NCI-H2029 (cell line): ENCODE measurements around the gene RNF217.
A peak's percentile ranks its signal among the peaks of the same experiment; 100 is the strongest.

Experiments used
- DNase-seq: peaks from one replicate; lab custom pipeline; 2025; lab: John Stamatoyannopoulos, UW

RNF217 gene

DNA sequence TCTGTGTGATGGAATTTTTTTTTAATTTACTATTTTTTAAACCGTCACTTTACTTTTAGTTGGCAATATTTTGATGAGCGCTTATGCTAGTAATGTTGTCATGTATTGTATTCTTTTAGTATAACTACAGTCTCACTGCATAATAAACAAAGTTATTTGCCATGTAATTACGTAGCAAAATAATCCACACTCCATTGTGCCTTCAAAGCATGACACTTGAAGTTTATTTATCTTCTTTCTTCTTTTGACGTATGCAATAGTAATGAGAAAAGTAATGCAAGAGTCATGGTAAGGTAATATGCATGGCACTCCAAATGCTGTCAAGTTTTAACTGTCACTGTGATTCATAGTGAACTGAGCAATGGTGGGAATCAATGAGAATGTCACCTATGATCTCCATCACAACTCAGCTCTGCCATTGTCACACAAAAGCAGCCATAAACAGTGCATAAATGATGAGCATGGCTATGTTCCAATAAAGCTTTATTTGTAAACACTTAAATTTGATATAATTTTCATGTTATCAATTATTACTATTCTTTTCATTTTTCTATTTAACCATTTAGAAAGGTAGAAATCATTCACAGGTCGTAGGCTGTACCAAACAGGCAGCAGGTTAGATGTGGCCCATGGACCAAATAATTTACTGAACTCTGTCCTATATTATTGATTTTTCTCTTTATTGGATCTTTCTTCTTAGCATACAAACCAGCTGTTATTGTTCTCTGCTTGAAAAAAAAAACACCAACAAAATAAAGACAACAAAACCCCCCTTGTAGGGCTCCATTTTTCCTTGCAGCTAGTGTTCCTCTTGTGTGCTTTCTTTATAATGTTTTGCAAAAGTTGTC, 27.1 kb downstream of the RNF217 start:
- no peak for DNase-seq

- no peak for DNase-seq
Measured at GRCh38 chr6:124990988-124991387, 28.8 kb downstream of the RNF217 start.

DNA sequence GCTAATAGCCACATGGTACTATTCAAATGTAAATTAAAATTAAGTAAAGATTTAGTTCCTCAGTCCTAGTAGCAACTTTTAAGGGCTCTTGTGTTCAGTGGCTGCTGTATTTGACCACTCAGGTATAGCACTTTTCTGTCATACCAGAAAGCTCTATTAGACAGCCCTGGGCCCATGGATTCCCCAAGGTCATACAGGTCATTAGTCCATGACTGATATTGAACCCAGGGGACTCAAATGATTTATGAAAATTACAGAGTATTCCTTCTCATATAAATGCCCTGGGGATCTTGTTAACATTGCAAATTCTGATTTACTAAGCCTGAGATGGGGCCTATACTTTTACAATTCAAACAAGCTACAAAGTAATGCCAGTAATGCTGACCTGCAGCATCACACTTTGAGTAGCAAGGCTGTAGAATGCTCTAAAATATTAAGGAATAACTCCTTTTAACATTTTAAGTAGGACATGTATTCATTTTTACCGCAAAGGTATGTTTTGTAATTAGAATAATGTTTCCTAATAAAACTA, 29.6 kb downstream of the RNF217 start:
- DNase-seq = no peak

- no peak for DNase-seq
Measured at GRCh38 chr6:124993327-124993726, 31.1 kb downstream of the RNF217 start.

- DNase-seq = peak; percentile 6
Measured at GRCh38 chr6:124994648-124995047, 32.4 kb downstream of the RNF217 start.

DNA sequence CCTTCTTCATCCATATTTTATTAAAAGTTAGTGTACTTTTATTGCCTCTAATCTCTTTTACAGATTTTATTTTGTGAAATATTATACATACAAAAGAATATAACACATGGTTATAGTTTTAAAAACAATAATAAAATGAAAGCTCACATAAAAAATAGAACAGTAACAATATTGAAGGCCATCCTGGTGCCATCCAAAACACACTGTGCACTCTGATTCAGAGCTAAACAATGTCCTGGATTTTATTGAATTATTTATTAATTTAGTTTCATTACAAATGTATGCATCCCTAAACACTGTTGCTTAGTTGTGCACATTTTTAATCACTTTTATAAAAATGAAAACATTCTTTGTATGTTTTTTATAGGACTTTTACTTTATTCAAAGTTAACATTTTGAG, 32.9 kb downstream of the RNF217 start:
- no peak for DNase-seq

DNA sequence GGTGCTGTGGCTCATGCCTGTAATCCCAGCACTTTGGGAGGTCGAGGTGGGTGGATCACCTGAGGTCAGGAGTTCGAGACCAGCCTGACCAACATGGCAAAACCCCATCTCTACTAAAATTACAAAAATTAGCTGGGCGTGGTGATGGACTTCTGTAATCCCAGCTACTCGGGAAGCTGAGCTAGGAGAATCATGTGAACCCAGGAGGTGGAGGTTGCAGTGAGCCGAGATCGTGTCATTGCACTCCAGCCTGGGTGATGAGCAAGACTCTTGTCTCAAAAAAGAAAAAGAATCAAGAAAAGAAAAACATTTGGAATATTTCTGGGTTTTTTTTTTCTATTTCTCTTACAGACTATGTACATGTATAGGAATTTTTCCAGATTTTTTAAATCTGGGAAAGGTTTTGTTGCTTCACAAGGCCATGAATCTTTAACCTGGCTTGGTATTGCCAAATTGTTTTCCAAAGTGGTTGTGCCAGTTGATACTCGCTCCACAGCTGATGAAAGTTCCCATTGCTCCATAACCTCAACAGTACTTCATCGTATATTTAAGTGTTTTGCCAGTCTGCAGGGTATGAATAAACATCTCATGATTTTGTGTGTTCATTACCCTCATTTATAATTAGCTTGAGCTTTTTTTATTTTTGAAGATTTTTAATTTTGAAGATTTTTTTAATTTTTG, 33.5 kb downstream of the RNF217 start:
- DNase-seq = no peak

DNA sequence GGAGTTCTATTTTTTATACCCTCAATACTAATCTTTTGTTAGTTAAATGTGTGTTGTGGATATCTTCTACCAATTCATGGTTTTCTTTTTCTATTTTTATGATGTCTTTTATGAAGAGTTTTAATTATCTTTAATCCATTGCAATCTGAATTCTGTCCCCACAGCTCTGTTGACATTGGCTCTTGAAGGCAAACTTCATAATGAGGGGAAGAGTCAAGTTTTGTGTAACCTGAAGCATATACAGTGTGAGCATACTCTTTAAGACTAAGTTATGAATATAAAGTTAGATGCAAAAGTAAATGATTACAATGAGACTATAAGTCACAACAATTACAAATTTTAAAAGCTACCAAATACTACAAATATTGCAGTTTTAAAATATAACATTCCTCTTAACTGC, 34.2 kb downstream of the RNF217 start:
- no peak for DNase-seq

GRCh38 chr6:124997196-124997875, 35.1 kb downstream of the RNF217 start:
- DNase-seq = no peak

- peak; percentile 89 for DNase-seq
Measured at GRCh38 chr6:124999105-124999764, 37.0 kb downstream of the RNF217 start.

DNA sequence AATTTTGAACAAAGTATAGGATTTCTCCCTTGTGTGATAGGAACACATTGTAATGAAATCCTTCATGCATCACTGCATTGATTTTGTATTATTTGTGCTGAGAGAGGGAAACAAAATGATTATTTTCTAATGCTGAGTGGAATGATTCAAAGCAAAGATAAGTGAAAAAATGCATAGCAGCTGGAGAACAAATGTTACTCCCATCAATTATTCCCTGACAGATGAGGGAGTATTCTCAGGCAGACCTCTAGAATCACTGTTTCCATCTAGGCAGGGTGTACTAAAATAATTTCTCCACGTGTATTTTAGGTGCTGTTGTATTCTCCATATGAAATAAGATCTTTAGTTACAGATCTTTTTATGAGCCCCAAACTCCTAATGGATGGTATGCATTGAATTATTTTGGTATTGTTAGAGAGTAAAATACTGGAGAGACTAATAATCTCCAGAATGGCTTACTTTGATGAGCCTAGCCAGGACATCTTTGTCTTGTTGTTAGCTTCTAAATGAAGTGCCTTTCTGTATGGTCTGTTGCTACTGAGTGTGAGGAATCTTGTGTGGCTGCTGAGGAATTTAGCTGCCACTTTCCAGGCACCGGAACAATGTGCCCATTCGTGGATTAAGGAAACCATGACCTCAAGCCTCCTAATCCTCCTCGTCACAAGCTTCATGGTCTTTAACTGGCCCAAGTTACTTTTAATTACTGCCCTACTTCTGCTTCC, 39.6 kb downstream of the RNF217 start:
- no peak for DNase-seq

DNA sequence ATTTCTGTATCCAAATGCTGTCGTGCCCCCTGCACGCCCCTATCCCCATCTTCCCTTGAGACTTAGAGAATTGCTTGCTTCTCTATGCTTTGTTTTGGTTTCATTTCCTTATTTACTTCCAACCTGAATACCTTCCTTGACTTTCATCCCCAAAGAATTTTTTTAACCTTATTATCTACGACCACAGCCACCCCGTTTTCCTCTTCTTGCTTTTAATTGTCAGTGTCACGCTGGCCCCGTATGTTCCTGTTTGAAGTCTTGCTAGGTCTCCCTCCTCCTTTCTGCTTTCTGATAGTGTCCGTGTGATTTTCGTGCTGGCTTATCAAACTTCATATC, 40.1 kb downstream of the RNF217 start:
- no peak for DNase-seq

GRCh38 chr6:125003070-125003469, 40.8 kb downstream of the RNF217 start:
- DNase-seq = no peak

DNA sequence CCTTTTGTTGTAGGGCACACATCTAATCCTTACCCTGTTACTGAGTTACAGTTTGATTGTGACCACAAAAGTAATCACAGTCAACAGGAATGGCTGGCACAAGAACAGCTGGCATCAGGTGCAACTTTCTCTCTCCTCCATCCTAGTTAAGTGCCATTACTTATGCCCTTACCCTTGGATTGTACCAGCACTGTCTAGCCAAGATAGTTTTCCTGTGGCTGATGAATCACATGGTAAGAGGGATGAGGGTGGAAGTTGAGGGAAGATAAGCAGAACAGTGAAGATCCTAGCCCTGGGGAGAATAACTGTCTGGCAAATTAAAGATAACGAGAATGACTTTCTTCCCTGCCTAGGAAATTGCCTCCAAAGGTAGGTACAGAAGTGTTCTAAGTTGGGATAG, 42.0 kb downstream of the RNF217 start:
- peak; percentile 50 for DNase-seq

DNA sequence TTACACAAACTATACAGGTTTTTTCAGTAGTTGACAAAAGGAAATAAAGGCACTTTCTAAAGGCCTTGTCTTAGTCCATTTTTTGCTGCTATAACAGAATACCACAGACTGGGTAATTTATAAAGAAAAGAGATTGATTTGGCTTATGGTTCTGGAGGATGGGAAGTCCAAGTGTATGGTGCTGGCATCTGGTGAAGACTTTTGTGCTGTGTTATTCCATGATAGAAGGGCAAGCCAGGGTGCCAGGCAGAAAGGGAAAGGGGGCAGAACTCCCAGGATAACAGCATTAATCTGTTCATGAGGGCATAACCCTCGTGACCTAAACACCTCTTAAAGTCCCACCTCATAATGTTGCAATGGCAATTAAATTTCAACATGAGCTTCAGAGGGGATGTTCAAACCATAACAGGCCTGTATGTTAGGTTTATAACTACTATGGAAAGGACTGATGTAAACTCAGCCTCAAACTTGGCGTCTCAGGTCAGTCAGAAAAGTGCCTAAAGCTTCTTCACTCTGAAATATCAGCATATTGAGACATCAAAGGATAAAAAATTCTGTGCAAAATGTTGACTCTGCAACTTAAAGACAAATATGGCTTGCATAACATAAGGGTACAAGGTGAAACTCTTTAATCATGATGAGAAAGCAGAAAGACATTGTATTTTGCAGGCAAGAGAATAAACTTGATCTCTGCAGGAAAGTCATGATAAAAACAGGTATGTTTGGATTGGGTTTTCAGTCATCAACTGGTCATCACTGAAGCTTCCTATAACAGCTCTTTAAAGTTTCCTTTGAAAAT, 42.8 kb downstream of the RNF217 start:
- DNase-seq = no peak

GRCh38 chr6:125008261-125008703, 46.0 kb downstream of the RNF217 start:
- DNase-seq = no peak

DNA sequence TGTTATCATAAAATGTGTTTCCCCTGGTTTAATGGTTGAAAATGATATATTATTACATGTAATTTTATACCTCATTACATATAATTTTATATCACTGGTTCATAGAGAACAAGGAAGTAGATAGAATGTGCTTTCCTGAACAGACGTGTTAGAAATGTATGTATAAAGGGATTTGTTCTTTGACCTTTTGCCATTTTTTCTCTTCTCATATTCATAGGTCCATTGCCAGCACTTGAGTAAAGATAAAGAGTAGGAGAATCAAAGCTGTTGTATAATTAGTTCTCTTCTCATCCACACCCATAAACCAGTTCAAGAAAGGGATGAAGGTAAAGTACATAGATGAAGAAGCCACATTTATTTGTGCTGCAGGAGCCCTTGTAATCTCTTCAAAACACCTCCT, 46.7 kb downstream of the RNF217 start:
- no peak for DNase-seq

GRCh38 chr6:125009578-125009977, 47.3 kb downstream of the RNF217 start:
- DNase-seq = no peak

DNA sequence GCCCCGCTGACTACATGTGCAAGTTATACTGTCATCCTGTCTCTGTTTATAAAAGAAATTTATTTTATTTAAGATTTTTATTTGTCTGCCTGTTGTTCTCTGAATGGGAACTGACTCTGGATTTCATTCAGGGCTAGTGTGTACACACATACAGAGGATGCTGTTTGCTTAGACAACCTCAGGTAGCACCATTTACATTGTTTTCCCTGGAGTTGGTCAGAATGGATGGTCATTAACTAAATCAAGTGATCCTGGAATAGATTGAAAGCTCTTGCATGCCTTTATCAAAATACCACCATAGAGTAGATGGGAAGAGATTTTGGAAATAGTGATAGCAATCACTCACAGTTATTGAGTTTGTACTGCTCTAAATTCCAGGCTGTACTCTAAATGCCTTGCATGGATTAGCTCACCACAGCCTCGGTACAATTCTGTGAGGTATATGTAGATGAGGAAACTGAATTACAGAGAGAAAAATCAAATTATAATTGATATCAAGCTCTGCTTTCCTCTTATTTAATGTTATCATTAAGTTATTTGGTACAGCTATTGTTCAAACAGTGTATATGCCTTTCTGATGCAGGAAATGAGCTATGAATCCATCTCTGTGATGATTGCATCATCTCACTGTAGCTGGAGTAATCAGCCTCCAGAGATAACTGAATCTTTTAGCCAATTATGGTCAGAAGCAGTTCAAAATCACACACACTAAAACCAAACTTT, 51.9 kb downstream of the RNF217 start:
- peak; percentile 21 for DNase-seq

GRCh38 chr6:125014661-125014957, 52.4 kb downstream of the RNF217 start:
- DNase-seq = no peak
